ENCODE data around the gene FNIP2. TPM values are rescaled to one million over a fixed set of nuclear protein-coding genes. Genes with fewer than 3 reads are reported as not detected.

FNIP2 gene
- total RNA-seq, 1 donor from 2014 or later, result 25.3 TPM

- no peaks in the 10 kb centered on the region for H3K27me3 ChIP-seq
- TF ChIP-seq POLR2A (IDR thresholded peaks at IDR 0.05), result no peak
- no peak for TF ChIP-seq POLR2AphosphoS5 (IDR thresholded peaks at IDR 0.05; ENCODE audit: insufficient read depth in 1 of 2, low read depth in 1 of 2)
- TF ChIP-seq CTCF (IDR thresholded peaks at IDR 0.05), result no peak
- DNase-seq (ENCODE audit: extremely low spot score in 2 of 2), result no peak
- no peaks in the 10 kb centered on the region for H3K4me1 ChIP-seq
- no peak overlapping the region for H3K4me3 ChIP-seq
- intact Hi-C loops (cut with DNase I), result no loop called here
- H3K9me3 ChIP-seq, result no peaks in the 10 kb centered on the region
- peaks cover 0 to 10% of the 10 kb centered on the region in 2 donors for H3K36me3 ChIP-seq
- H3K27ac ChIP-seq, result no peak overlapping the region
Measured at GRCh38 chr4:158836002-158836369, 67.2 kb downstream of the FNIP2 start.

- H3K36me3 ChIP-seq, result peaks cover 0 to 18% of the 10 kb centered on the region in 2 donors
- no peaks in the 10 kb centered on the region for H3K4me1 ChIP-seq
Measured at GRCh38 chr4:158836828-158837449, 68.1 kb downstream of the FNIP2 start.

GRCh38 chr4:158837527-158838141 lies 68.8 kb downstream of the FNIP2 start:
- intact Hi-C loops (cut with DNase I), result no loop called here
- no peak for DNase-seq (ENCODE audit: extremely low spot score in 2 of 2)
- H3K4me1 ChIP-seq, result no peaks in the 10 kb centered on the region
- no peaks in the 10 kb centered on the region for H3K27me3 ChIP-seq
- H3K27ac ChIP-seq, result no peak overlapping the region
- no peaks in the 10 kb centered on the region for H3K9me3 ChIP-seq
- peaks cover 0 to 18% of the 10 kb centered on the region in 2 donors for H3K36me3 ChIP-seq
- TF ChIP-seq POLR2A (IDR thresholded peaks at IDR 0.05) (no peak), POLR2AphosphoS5 (IDR thresholded peaks at IDR 0.05; ENCODE audit: insufficient read depth in 1 of 2, low read depth in 1 of 2) (no peak), CTCF (IDR thresholded peaks at IDR 0.05) (no peak)
- no peak overlapping the region for H3K4me3 ChIP-seq

More at GRCh38 chr4:158836828-158837449, 68.1 kb downstream of the FNIP2 start:
- no peak overlapping the region for H3K4me3 ChIP-seq
- H3K27me3 ChIP-seq, result no peaks in the 10 kb centered on the region
- H3K9me3 ChIP-seq, result no peaks in the 10 kb centered on the region
- H3K27ac ChIP-seq, result no peak overlapping the region
- DNase-seq (ENCODE audit: extremely low spot score in 2 of 2), result no peak
- intact Hi-C loops (cut with DNase I), result no loop called here
- TF ChIP-seq POLR2AphosphoS5 (IDR thresholded peaks at IDR 0.05; ENCODE audit: insufficient read depth in 1 of 2, low read depth in 1 of 2) (no peak), POLR2A (IDR thresholded peaks at IDR 0.05) (no peak), CTCF (IDR thresholded peaks at IDR 0.05) (no peak)

GRCh38 chr4:158840131-158840530 lies 71.3 kb downstream of the FNIP2 start:
- Histone ChIP-seq H3K27ac (no peak overlapping the region), H3K4me3 (no peak overlapping the region), H3K4me1 (no peaks in the 10 kb centered on the region), H3K36me3 (peaks cover 0 to 21% of the 10 kb centered on the region in 2 donors), H3K9me3 (no peaks in the 10 kb centered on the region), H3K27me3 (no peaks in the 10 kb centered on the region)
- DNase-seq (ENCODE audit: extremely low spot score in 2 of 2), result no peak
- intact Hi-C loops (cut with DNase I), result no loop called here
- TF ChIP-seq POLR2A (IDR thresholded peaks at IDR 0.05) (no peak), CTCF (IDR thresholded peaks at IDR 0.05) (no peak), POLR2AphosphoS5 (IDR thresholded peaks at IDR 0.05; ENCODE audit: insufficient read depth in 1 of 2, low read depth in 1 of 2) (no peak)

GRCh38 chr4:158841540-158841939 lies 72.7 kb downstream of the FNIP2 start:
- no peaks in the 10 kb centered on the region for H3K27me3 ChIP-seq
- no peak overlapping the region for H3K27ac ChIP-seq
- no peaks in the 10 kb centered on the region for H3K4me1 ChIP-seq
- H3K9me3 ChIP-seq, result no peaks in the 10 kb centered on the region
- no peak overlapping the region for H3K4me3 ChIP-seq
- DNase-seq (ENCODE audit: extremely low spot score in 2 of 2), result no peak
- H3K36me3 ChIP-seq, result peaks cover 0 to 15% of the 10 kb centered on the region in 2 donors
- intact Hi-C loops (cut with DNase I), result no loop called here
- TF ChIP-seq POLR2A (IDR thresholded peaks at IDR 0.05) (no peak), CTCF (IDR thresholded peaks at IDR 0.05) (no peak), POLR2AphosphoS5 (IDR thresholded peaks at IDR 0.05; ENCODE audit: insufficient read depth in 1 of 2, low read depth in 1 of 2) (no peak)

Data from vagina (tissue), 2 donors.